T-helper 22 cell (primary cell): Measurements from ENCODE around the gene PC.

Source experiments
- DNase-seq: peaks from one replicate; pipeline ENCODE4 v3.0.0-alpha.2; 2020; ENCODE audit warnings: low read depth

PC gene

DNA sequence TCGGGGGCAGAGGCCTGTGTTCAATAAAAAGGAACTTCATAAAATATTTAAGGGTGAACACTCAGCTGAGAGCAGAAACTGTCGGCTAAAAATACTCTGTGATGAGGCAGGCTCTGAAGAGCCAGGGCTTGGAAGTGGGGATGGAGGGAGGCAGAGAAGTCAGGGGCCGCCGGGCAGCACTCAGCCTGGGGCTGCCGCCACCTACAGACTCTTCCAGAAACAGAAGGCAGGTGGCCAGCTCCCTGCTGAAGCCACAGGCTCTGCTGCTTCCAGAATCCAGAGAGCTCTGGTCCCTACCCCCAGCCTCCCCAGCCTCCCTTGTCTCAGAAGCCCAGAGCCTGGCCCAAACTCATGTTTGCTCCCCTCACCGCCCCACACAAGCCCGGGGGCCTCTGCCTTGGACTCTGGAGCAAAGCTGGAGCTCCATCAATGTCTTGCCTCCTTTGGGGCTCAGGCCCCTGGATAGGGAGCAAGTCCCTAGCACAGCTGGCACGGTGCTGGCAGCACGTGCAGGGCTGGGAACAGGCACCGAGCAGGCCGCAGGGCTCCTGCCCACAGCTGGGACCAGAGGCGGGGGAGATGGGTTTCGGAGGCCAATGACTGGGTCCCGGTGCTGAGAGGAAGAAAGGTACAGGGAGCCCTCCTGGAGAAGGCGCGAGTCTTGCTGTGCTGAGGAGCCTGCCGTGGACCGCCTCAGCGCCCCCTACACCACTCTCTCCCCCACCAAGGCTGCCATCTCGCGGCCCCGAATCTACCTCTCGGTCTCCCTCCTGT is 93.1 kb downstream of the PC start:
- DNase-seq: no peak

DNA sequence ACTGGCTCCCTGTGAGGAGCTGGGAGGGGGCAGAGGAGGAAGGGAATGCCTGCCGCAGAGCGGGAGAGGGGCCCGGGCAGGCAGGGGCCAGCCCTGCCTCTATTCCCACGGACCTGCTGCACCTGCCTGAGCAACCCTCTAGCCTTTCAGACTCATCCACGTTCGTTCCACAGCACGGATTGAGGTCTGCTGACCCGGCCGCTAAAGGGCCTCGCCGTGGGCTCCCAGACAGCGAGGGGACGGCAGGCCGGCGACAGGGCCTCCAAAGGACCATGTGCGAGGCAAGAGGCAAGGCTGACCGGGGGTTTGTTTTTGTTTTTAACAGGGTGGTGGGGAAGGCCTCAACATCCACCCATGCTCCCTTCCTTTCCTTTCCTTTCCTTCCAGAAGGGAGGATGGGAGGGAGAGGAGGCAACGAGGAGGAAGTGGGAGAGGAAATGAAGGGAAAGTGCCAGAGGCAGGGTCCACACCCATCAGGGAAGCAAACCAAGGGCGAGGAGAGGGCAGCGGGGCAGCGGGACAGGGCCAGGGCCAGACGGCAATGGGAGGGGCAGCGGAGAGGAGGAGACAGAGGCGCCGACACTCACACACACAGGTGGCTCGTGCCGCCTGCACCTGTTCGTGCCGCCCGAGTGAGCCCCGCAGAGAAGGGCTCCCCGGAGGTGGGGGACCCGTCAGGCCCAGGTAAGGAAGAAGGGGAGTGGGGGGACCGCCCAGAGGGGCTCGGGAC is 93.8 kb downstream of the PC start:
- DNase-seq: no peak

DNA sequence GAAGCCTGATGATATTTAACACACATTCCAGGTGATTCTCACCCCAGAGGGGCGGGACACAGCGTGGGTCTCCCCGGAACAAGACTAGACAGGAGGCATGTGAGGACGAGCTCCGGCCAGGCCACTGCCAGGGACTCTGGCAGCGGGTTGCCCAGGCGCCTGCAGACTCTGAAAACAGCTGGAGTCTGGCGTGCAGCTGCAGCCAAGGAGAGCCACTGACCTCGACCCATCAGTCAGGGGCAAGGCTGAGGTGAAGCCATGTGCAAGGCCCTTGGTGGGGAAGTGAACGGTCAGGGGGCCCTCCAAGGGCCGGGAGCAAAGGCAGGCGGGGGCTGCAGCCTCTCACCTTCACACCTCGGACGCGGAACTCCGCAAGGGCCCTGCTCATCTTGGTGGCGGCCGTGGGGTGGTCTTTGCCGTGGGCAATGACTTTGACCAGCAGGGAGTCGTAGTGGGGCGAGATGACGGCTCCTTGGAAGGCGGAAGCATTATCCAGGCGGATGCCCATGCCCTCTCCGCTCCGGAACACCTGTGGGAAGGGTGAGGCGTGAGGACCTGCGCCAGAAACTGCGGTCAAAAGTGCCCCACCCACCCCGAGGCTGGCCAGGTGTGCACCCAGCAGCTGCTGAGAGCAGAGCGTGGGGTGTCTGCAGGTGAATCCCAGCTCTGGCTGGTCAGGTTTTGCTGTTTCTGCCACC is 94.6 kb downstream of the PC start:
- DNase-seq: no peak

DNA sequence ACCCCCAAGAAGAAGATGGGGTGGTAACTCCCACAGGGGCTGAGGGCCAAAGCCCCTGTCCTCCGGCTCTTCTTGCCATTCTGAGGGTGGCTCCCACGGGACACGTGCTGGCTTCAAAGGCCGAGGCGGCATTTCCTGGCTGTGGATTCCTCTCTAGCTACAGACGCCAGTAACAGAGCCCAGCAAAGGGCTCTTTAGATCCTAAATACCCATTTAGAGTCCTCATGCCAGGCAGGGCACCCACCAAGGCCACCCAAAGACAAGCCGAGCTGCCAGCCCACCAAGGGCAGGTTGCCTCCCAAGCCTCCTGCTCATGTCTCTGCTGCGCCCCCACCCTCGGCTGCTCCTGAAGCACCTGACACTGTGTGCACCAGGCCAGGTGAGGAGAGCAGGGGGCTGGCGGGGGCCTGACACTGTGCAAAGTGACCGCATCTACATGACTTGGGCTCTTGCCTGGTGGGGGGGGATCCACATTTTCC is 95.6 kb downstream of the PC start:
- no peak for DNase-seq

DNA sequence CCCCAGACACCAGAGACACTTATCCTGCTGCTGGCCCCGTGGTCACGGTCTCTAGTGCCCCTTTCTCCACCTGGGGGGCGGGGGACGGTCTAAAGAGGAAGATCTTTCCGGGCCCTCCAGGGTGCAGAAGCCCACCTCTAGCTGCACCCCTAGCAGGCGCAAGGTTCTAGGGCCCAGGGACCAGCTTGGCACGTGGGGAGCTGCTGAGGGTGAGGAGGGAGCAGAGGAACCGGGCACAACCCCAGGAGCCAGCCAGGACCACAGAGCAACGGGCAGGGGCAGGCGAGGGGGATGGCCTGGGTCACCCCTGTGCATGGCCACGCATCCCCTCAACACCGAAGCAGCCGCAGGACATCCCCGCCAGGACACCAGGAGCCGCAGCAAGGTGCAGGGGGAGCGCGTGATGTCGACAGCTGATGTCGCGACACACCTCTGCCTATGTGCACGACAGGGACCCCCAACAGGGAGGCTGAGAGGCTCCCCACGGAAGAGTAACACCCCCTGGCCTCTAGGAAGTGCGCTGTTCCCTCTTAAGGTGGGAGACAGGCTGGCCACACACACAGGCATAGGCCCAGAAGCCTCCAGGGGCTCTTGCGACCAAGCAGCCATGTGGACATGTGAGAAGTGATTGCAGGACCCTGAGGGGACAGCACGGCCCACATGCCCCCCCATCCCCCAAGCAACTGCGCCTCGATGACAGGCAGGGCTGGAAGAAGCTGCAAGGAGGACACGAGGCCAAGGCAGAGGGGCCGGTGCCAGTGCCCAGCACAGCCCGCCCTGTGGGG is 96.2 kb downstream of the PC start:
- DNase-seq: no peak

DNA sequence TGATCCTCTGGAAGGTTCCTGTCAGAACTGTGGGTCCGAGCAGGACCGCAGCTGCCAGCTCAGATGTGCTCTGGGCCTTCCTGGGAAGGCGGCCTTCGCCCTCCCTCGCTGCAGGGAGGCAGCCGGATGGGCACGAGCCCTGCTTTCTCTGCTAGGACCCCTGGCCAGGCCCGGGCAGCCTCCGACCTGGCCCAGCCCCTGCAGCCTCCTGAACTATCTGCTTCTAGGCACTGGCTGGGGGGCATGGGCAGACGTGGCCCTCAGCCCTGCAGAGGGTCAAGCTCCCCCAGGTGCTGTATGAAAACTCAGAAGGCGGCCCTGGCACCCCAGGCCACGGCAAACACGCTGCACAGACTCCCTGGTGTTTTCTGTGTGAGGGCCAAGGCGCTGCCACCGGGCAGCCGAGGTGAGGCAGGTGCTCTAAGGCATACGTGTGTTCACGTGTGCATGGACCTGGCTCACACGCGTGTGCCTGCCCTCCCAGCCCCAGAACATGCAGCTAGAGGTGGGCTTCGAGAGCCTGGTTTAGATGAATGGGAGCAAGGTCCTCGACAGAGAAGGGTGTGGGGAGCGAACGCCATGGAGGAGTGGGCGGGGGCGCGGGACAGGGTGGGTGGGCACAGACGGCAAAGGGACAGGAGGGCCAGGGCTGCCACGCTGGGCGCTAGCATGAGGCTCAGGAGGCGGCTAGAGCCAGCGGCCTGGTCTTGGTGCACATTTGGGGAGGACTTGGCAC is 97.0 kb downstream of the PC start:
- DNase-seq: no peak

DNA sequence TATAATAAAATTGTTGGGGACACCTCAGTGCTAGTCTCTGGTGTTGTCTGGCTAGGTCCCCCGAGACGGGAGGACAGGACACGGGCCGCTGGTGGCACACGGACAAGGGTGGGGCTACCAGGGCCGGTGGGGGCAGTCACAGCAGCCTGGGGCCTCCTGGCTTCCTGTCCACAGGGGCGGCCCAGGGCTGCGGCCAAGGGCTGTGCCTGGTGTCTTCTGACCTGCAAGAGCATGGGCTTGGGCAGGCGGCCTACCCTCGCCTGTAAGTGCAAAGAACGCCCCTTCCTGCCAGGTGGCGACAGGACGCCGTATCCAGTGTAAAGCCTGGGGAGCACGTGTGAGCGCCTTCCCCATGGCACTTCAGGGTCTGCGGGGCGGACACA is 97.7 kb downstream of the PC start:
- no peak for DNase-seq

DNA sequence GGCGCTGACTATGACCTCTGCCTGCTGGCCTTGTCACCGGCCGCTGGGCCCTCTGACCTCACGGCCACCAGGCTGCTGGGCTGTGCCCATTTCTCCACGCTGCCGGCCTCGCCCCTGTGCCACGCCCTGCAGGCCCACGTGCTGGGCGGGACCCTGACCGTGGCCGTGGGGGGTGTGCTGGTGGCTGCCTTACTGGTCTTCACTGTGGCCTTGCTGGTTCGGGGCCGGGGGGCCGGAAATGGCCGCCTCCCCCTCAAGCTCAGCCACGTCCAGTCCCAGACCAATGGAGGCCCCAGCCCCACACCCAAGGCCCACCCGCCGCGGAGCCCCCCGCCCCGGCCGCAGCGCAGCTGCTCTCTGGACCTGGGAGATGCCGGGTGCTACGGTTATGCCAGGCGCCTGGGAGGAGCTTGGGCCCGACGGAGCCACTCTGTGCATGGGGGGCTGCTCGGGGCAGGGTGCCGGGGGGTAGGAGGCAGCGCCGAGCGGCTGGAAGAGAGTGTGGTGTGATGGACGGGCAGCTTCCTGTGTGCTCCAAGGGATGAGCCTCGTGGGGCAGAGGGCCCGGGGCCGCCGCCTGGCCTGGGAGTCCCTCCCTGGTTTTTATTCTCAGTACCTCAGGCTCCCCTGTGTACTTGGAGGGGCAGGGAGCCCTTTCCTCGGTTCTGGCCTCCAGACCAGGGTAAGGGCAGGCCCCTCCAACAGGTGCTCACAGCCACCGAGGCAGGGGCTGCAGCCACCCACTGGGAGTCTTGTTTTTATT is 98.3 kb downstream of the PC start:
- no peak for DNase-seq

DNA sequence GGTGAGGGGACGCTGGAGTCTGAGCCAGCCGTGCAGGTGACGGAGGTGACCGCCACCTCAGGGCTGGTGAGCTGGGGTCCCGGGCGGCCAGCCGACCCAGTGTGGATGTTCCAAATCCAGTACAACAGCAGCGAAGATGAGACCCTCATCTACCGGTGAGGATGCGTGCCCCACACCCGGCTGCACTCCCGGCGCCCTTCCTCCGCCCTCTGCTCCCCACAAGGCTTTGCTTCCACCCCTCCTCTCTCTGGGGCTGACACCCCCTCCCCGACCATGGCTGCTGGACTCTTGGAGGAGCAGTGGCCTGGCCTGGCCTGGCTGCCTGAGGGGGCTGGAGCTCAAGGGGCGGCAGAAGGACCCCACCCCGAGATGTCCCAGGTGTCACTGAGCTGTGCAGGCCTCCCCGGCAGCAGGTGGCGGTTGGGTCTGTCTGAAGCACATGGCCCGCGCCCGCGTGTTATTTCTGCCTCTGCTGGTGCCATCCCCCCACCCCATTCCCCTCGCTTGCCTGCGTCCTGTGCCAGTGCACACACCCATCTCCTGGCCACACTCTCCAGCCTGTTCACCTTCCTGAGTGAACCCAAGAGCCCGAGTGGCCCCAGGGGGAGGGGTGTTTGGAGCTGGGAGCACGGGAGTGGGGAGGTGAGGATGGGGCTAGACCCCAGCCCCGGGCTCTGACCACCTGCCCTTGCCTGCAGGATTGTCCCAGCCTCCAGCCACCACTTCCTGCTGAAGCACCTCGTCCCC is 99.1 kb downstream of the PC start:
- DNase-seq: no peak

DNA sequence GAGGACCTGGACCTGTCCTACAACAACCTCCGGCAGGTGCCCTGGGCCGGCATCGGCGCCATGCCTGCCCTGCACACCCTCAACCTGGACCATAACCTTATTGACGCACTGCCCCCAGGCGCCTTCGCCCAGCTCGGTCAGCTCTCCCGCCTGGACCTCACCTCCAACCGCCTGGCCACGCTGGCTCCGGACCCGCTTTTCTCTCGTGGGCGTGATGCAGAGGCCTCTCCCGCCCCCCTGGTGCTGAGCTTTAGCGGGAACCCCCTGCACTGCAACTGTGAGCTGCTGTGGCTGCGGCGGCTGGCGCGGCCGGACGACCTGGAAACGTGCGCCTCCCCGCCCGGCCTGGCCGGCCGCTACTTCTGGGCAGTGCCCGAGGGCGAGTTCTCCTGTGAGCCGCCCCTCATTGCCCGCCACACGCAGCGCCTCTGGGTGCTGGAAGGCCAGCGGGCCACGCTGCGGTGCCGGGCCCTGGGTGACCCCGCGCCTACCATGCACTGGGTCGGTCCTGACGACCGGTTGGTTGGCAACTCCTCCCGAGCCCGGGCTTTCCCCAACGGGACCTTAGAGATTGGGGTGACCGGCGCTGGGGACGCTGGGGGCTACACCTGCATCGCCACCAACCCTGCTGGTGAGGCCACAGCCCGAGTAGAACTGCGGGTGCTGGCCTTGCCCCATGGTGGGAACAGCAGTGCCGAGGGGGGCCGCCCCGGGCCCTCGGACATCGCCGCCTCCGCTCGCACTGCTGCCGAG is 99.8 kb downstream of the PC start:
- no peak for DNase-seq

DNA sequence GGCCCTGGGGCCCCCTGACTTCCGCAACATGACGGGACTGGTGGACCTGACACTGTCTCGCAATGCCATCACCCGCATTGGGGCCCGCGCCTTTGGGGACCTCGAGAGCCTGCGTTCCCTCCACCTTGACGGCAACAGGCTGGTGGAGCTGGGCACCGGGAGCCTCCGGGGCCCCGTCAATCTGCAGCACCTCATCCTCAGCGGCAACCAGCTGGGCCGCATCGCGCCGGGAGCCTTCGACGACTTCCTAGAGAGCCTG is 100.3 kb downstream of the PC start:
- no peak for DNase-seq

DNA sequence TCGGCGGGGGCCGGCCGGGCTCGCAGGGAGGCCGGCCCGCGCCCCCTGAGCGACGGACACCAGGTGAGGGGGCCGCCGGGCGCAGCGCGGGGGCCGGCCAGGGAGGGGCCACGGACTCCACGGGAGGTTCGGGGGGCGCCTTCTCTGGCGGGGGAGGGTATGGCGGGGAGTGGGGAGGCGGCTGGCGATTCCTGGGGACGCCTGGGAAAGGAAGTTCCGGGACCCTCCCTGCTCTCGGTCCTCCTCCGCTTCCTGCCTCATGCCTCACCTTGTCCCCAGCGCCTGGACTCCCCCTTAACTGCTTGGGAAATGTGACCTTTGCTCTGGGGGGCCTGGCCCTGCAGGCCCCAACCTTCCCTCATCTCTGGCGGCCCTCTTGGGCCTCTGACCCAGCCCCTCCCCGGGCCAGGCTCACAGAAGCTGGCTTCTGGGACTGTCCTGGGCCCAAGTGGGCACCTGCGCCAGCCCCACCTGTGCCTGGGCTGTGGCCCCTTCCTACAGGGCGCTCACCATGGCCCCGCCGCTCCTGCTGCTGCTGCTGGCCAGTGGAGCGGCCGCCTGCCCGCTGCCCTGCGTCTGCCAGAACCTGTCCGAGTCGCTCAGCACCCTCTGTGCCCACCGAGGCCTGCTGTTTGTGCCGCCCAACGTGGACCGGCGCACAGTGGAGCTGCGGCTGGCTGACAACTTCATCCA is 100.8 kb downstream of the PC start:
- no peak for DNase-seq

DNA sequence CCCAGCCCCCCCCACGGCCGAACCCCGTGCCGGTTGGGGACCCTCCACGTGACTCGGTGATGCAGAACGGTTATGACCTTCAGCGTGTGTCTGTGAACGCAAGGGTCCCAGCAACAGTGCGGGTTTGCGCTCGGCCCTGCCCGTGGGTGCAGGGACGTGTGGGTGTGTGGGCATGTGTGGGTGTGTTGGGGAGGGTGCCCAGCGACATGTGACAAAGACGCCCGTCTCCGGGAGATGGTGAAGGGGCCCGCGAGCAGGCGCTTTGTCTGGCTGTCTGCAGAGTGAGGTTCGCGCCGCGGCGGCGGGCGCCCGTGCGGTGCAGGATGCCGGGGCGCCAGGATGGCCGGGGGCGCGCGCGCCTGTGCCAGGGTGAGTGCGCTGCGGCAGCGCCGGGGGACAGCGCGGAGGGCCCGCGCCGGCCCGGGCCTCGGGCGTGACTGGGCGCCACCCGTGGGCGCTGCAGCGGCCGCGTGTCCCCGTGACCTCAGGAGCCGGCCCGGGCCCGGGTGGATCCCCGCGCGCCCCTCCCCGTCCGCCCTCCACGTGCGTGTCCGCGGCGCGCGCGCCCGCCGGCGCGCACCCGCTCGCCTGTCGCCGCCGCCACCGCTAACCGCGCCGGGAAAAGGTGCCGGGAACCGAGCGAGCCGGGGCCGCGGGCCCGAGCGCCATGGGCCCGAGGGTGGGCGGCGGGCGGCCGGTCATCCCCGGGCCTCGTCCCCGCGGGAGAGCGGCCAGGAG is 101.5 kb downstream of the PC start, which contains the start of gene LRFN4:
Gene LRFN4, plus strand, starts transcription at position 569 of the 738 bp plus-strand sequence. CDS start 681 bp downstream, outside the sequence.
- no peak for DNase-seq

DNA sequence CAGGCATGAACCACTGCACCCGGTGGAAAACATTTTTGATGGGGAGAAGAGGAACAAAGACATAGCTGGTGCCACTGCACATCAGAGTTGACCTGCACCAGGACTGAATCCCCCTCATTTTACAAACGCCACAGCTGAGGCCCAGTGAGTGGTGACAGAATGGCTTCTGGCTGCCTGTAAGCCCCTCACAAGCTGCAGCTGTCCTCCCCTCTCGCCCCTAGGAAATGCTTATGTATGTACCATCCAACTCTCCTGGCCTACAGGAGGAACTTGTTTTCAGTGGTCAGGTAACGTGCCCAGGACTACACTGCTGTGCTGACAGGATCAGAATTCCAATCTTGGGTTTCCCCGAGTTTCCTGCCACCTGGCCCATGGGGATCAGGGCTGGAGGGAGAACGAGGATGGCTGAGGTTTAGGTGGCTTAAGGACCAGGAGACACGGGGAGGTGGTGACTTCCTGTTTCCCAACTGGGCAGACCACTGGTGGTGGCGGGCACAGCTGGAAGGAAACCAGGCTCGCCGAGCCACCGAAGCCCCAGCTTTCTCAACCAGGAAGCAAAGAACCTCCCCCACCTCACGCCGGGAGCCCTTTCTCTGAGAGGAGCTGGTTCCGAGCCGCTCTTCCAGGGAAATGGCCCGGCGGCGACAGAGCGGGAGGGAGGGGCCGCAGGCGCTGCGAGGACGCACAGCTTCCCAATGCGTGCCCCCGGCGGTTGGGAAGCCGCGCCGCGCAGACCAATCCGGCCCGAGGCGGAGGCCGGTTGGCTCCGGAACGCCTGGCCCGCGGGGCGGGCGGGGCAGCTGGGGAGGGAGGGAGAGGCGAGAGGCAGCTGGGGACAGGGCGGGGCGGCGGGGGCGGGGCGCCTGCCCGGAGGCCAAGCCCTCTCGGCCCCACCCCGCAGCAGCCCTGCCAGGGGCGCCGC is 102.3 kb downstream of the PC start:
- DNase-seq: peak; percentile 77

DNA sequence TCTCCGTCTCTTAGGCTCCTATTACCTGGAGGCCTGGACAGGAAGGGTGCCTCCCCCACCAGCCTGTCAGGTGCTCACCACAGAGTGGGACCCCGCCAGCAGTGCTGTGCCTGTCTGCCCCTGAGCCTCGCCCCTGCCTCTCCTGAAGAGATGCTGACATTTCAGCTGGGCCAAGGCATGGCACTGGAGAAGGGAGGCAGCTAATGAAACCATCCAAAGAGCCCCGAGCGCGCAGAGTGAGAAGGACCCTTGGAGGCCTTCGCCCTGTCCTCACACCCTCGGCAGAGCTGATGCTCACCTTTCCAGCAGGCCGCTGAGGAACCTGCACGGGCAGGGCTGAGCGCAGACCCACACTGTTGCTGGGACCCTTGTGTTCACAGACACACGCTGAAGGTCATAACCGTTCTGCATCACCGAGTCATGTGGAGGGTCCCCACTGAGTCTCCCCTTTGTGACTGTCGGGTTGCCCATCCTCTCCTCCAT is 103.4 kb downstream of the PC start:
- no peak for DNase-seq

DNA sequence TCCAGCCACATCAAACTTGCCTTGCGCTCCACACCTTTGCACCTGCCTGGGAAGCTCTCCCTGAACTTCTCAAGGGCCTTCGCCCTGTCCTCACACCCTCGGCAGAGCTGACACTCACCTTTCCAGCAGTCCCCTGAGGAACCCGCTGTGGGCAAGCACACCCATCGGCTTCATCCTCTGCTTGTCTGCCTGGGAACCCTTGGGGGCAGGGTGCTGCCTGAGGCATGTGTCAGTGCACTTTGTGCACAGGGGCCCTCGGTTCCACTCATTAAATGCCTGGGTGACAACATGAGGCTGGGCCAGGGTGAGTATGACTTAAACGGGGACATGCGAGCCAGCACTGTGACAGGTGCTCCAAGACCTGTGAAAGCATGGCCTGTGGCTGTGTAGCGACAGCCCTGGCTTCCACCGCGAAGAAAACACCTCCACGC is 103.9 kb downstream of the PC start:
- DNase-seq: no peak
